ENCODE results near the gene HSF2.
A peak's percentile ranks its signal among the peaks of the same experiment; 100 is the strongest.

The HSF2 gene, protein sequence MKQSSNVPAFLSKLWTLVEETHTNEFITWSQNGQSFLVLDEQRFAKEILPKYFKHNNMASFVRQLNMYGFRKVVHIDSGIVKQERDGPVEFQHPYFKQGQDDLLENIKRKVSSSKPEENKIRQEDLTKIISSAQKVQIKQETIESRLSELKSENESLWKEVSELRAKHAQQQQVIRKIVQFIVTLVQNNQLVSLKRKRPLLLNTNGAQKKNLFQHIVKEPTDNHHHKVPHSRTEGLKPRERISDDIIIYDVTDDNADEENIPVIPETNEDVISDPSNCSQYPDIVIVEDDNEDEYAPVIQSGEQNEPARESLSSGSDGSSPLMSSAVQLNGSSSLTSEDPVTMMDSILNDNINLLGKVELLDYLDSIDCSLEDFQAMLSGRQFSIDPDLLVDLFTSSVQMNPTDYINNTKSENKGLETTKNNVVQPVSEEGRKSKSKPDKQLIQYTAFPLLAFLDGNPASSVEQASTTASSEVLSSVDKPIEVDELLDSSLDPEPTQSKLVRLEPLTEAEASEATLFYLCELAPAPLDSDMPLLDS

DNA sequence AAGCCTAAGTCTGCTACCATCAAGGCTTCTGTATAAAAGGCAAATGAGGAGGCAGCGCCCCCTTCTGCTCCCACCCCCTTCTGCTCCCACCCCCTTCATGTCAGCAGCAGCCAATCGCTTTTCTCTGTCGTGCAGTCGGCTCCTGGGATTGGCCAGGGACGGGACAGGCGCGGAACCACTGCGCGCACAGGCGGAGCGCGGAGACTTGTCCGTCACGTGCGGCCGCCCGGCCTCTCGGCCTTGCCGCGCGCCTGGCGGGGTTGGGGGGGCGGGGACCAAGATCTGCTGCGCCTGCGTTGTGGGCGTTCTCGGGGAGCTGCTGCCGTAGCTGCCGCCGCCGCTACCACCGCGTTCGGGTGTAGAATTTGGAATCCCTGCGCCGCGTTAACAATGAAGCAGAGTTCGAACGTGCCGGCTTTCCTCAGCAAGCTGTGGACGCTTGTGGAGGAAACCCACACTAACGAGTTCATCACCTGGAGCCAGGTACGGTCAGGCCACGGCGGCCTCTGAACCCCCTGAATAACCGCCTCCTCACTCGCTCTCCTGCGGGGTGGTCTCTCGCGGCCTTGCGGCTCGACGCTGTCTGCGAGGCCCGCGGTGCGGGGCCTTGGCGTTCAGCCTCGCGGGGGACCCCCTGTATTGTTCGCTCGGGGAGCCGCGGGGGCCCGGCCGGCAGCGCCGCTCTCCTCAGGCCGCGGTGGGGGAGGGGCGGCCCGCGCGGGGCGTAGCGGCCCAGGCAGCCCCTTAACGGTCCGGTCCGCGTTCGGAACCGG lies at the start of gene HSF2:
HSF2 (plus strand) TSS at position 305 of the 773 bp plus-strand sequence; CDS start at position 391, 86 bp downstream.
- DNase-seq (ENCODE audit: low read depth) = peak; percentile 98

DNA sequence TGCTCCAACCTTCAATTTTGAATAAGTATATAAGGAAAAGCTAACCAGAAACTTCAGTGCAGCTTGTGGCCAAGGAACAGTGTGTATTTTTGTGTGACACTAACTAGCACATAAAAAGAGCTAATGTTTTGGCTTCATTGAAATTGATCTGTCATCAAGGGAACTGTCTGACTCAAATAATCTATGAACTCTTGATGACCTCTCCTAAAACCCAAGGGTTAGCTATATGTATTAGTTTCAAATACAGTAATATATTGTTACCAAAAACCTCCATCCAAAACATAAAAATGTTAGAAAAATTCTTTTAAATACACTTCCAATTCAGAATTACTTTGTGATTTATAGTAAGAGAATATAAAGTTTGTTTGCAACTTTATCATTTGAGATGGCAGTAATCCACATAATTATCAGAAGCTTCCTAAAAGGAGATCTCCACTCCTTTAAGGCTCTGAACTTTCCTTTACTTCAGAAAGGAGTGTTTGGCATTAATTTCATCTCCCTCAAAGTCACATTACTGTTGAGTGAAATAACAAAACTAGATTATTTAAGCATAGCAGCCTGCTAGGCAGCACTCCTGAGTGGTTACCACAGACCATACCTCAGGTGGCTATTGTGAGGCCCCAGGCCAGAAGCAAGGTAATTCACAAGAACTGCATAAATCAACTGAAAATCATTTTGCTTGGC lies 46.3 kb upstream of the HSF2 start:
- DNase-seq (ENCODE audit: low read depth) = no peak

DNA sequence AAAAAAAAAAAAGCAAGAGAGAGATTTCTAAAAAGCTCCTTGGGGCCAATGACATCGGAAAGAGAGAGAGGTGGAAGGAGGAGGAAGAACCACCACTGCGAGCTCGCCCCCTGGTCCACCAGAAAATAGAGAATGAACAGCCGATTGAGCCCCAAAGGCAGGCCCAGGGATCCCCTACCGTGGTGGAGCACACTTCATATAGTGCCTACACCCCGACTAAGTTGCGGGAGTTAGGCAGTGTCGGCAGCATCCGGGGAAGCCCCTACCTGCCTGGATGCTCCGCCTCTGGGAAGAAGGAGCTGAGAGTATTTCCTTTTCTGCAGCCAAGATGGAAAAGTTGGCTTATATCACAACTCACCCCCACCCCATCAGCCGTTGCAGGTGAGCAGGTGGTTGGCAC lies 38.6 kb upstream of the HSF2 start:
- no peak for DNase-seq (ENCODE audit: low read depth)

DNA sequence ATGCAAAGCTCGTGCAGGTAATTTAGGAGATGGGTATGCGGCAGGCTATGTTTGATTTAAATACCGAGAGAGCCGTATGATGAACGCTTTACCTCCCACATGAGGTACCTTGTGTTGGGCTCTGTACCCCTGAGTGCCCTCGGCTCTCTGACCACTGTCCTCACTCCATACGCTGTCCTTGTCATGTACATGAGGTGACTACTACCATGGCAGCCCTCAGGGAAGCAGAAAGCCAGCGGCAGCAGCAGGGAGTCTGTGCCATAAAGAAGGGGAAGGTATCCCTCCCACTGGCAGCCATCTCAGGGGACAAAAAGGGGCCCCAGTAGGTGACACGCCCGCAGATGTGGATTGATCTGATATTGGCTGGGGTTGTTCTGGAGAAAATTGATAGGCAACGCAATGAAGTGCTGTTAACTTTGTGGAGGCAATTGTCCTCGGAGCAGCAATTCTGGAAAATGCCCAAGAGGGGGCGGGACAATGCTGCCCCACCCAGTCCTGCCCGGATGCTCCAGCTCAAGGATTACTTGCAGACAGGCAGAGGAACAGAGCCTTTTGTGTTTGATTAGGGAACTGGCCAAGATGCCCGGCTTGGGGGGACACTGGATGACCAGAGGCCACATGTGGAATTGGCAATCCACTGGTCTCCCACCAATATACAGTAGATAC lies 38.0 kb upstream of the HSF2 start:
- DNase-seq (ENCODE audit: low read depth) = no peak

DNA sequence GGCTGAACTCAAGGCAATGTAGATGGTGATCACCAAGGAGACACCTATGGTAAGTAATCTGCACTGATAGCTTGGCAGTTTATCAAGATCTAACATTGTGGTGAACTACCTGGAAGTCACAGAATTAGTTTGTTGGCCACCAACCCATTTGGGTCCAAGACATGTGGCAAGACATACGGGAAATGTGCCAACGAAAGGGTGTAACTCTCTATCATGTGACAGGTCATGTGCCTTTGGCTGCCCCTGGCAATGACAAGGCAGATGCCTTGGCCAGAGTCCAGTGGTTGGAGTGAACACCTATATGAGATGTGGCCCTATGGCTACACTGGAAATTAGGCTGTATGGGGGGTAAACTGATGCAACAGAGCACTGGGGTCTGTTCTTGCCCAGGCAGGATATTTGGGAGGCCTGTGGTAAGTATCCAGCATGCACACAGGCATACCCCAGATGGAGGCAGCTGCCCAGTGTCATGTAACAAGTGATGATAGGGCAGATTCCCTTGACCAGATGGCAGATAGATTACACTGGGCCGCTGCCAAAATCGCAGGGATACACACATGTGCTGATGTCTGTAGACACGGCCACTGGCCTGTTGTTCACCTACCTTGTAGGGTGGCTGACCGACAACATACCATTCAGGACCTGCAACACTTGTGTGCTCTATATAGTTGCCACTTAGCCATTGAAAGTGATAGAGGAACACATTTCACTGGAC lies 35.5 kb upstream of the HSF2 start:
- no peak for DNase-seq (ENCODE audit: low read depth)

DNA sequence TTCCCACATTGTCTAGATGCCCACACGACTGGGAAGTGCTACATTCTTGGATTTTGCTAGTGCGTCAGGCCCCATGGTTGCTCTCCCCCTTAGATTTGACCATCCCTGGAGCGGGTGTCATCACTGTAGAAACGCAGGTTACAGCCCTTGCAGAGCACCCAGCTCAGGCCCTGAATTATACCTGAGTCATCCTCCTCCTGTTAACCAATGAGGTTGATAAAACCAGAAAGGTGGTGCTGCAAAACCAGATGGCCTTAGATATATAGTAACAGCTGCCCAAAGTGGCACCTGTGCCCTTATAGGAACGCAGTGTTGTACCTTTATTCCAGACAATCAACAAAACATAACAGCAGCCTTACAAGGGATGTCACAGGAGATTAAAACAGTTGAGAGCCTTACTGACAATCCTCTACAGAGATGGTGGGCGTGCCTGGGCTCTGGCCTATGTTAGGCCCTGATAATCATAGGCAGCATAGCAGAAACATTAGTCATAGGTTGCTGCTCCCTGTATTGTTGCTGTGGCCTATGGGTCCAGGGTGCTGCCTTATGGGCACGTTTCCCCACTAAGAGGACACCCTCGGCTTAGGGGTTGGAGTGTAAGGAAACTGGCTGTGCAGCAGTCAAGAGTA lies 33.6 kb upstream of the HSF2 start:
- DNase-seq (ENCODE audit: low read depth) = peak; percentile 26

DNA sequence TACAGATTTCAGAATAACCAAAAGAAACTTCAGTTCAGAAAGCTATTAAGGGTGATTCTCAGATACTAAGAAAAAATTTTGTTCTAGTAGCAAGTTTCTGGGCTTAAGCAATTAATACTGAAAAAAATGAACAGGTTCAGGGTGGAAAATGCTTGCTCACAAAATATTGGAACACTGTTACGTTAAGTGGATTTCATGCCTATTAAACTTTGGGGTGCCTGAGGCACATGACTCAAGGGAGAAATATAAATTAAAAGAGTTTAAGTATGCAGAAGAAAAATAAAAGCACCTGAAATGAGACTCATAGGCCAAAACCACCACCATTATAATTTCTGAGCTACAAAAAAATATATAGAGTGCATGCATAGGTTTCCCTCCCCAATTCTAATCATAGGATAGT lies 32.3 kb upstream of the HSF2 start:
- no peak for DNase-seq (ENCODE audit: low read depth)

DNA sequence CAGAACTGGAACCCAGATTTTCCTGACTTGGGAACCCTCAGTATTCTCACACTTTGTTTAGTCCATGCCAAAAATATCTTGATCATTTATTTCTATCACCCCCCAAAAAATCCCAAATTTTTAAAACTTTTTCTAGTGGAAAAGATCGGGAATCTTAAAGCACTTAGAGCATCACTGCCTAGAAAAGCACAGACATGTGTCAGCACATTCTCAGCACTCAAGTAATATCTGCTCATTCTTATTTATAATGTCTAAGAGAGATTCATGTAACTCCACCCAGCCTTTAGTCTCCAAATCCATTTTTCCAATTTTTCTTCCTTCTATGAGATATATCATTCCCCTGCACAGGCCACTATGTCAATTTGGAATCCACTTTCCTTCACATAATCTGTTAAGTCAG lies 29.9 kb upstream of the HSF2 start:
- DNase-seq (ENCODE audit: low read depth) = no peak

DNA sequence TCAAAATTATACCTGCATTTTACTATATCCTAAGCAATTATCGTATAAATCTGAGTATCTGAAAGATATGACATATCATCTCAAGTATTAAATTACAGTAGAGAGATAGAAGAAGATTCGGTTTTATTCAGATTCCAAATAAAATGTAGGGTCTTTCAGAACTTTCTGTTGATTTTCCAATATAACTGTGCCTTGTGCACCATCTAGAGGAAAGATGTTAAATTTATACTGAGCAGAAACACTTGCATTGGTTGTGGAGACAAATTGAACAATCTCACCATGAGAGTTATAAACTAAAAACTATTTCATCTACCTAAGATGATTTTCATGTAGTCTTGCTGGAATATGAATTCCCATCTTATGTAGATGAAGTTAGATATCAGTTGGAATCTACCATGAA lies 26.8 kb upstream of the HSF2 start:
- DNase-seq (ENCODE audit: low read depth) = peak; percentile 19

DNA sequence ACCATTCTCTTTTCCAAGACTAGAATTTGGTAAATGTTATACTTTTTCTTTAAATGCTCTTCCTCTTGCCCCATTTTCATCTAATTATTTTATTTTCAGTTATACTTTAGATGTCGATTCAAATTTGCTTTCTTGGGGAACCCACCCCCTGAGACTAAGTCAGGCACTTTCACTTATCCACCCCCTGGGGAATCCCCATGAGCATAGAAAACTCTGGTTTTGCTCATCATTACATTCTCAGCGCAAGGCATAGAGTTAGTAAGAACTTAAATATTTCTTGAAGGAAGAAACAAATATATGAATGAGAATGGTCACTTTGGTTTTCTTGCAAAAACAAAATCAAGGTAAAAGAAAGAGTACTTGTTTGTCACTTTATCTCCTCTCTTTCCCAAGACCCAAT lies 25.1 kb upstream of the HSF2 start:
- no peak for DNase-seq (ENCODE audit: low read depth)

DNA sequence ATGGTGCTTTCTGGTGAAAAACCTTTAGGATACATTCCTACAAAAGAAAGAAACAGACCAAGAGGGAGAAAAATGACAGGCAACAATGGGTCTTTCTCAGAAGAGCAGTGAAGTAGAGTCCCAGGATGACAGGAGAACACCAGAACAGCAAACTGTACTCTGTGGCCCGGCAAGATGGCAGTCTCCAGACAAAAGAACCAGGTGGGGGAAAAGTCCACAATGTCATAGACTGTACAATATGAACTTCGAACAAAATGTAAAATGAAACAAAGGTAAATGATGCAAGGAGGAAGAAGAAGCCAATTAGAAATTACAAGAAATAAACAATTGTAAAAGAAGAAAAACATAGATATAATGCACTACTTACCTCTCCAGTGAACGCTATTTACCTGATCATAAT lies 23.2 kb upstream of the HSF2 start:
- no peak for DNase-seq (ENCODE audit: low read depth)

DNA sequence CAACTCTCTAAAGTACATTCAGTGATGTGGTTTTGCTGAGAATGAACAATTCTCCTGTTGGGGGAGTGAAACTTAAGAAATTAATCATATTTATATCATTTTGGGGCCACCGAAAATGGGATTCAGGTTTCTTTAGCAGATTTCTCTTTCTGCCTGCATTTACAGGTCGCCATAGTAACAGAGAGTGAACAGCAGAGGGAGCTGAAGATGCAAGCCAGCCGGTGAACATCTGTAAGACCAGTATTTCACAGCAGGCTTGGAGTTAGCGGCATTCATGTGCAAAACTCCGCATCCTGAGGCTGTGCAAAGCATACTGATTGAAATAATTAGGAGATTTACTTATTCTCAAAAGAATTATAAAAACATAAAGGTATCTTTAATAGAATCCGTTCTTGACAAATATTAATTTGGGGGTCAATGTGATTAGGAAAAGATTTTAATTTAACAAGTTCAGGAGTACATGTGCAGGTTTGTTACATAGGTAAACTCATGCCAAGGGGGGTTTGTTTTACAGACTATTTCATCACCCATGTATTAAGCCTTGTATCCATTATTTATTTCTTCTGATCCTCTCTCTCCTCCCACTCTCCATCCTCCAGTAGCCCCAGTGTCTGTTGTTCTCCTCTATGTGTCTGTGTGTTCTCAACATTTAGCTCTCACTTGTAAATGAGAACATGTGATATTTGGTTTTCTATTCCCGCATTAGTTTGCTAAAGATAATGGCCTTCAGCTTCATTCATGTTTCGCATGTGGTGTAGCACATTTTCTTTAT lies 17.8 kb upstream of the HSF2 start:
- peak; percentile 74 for DNase-seq (ENCODE audit: low read depth)

DNA sequence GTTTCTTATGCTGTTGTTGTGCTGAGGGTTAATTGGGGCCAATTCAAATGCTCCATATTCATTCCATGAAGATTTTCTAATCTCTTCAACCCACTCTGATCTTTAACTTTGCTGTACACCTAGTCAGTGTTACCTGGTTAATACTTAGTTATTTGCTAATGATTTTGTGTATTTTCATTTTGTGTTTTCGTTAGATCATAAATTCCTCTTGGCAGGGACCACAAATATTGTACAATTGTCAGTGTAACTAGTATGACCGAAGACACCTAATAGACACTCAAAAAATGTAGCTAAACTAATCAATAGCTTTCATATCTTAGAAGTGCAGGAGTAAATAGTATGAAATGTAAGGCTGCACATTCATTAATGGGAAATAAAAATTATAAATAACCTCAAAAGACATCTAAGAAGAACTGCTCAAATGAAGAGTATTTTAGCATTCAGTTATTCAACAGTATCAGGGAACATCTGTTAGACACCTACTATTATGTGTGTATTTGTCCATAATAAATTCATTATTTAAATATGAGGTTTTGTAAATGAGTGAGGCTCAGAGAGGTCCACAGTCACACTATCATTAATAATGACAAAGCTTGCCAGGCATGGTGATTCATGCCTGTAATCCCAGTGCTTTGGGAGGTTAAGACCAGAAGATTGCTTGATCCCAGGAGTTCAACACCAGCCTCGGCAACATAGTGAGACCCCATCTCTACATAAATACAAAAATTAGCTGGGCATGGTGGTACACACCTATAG lies 13.4 kb upstream of the HSF2 start:
- DNase-seq (ENCODE audit: low read depth) = no peak

DNA sequence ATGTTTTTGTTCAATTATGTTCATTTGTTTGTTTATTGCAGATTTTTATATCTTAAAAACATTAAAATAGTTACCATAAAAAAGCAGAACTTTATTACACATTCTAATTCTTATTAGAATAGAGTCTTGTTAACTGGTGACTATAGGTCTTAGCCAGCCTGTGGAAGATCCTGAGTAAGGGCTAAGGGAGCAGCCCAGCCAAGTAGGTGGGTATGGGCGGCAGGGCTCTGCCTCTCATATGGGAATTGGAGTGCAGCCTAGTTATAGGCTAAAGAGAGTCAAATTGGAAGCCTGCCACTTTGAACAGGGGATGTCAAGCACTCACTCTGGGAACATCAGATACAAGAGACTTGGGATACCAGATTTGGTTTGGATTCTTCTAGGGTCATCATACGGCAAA lies 10.5 kb upstream of the HSF2 start:
- no peak for DNase-seq (ENCODE audit: low read depth)

DNA sequence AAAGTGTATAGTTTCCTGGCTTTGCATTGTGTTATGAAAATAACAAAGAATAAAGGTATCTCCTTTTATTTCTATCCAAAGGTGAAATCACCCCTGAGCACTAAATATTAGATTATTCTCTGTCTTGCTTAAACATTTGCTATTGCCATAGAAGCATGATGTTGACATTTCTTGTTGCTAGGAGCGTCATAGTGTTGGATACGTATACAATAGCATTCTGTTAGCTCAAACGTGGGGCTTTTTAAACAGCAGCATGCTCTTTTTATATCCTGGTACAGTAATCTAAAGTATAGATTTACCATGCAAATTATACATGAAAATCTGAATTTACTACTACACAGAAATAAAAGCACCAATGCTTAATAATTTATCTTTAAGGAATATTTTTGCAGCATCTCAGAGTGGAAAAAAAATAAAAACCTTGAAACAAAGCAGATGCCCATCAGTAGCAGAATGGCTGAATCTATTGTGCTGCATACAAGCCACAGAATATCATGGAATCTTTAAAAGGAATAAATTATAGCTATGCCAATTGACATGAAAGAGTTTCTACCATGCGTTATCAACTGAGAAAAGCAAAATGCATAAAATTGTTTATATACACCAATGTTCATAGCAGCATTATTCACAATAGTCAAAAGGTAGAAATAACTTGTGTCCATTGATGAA lies 9.6 kb upstream of the HSF2 start:
- no peak for DNase-seq (ENCODE audit: low read depth)

DNA sequence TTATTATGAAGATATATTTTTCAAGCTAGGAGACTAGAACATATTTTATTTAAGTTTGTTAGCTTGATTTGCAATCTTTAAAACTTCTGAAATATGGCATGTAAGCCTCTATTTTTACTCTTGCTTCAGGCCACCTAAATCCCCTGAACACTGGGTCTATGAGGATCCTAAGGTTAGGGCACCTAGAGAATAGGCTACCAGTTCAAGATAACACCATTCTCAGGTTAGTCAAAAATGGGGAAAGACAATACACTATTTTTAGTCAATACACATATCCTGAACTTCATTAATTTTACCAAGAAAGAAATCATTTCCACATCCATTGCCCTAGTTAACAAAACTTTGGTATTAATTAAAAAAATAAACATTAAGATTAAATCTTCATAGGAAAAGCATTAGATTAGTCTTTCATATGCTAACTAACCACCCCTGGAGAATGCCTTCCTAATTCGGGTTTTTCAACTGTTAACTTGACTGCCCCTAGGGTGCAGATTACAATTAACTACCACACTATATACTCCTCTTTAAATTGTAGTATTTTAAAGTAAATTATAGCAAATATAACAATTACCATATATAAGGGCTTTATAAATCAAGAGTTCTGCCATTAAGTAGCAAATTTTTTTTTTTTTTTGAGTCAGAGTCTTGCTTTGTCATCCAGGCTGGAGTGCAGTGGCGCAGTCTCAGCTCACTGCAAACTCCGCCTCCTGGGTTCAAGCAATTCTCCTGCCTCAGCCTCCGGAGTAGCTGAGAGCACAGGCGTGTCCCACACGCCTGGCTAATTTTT lies 6.7 kb upstream of the HSF2 start:
- DNase-seq (ENCODE audit: low read depth) = no peak

DNA sequence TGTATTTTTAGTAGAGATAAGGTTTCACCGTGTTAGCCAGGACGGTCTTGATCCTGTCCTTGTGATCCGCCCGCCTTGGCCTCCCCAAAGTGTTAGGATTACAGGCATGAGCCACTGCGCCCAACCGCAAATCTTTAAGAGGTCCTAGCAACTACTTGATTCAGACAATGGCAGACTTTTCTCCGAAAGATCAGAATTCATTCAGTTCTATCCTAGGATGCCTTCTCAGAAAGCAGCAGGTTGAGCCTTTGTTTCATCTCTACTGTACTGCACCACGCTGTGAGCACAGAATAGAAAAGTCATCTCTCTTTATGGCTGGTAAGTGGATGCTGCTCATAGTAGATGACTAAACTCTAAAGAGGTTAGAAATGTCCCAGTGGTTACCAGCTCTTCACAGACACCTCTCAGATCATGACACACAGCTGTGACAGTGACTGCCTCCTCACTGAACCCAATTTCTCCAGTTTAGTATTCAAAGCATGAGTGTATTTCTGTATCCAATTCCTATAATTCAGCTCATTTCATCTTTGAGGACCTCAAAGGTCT lies 6.0 kb upstream of the HSF2 start:
- no peak for DNase-seq (ENCODE audit: low read depth)

DNA sequence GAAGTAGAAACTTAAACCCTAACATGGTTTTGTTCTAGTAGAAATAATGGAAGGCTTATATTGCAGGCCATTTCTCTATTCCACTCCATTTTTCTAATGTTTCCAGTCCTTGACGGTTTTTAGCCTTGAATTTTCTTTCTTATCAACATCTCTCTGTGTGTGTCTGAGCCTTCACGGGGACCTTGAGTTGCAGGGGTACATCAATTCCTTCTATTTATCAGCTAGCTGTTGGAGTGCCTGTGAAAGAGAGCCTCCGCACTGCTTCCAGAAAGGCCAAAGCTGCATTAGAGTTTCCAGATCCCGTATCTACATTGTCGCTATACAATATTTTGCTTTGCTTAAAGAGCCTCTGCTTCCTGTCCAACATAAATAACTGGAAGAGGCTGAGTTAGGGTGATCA lies 5.4 kb upstream of the HSF2 start:
- DNase-seq (ENCODE audit: low read depth) = no peak

All from amniotic epithelial cell (primary cell).